ENCODE measurements around the gene FGF12.

DNA sequence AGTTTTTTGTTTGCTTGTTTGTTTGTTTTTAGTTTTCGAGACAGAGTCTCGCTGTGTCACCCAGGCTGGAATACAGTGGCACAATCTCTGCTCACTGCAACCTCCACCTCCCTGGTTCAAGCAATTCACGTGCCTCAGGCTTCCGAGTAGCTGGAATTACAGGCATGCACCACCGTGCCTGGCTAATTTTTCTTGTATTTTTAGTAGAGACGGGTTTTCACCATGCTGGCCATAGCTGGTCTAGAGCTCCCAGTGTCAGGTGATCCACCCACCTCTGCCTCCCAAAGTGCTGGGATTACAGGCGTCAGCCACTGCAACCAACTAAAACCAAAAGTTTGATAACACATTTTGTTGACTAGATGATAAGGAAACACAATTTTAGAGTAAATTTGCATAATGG, 372.7 kb downstream of the FGF12 start:
- TF ChIP-seq CTCF (IDR thresholded peaks at IDR 0.05; ENCODE audit: low read depth, low read length) (no peak), EZH2phosphoT487 (IDR thresholded peaks at IDR 0.05; ENCODE audit: low read depth) (no peak)

All from OCI-LY3 (cell line).